Activated CD4-positive, alpha-beta T cell treated with anti-CD3 and anti-CD28 coated beads, Interleukin-2, amount 50 U/mL, for 4 hours (primary cell): ENCODE measurements around the gene EFCAB6.

Experiments
- DNase-seq, 2 experiments: peaks; one replicate each; pipeline ENCODE4 v3.0.0-alpha.2; 2020

EFCAB6 gene

GRCh38 chr22:43811777-43812148 is 342 bp downstream of the EFCAB6 start:
- DNase-seq, result no peak

- no peak for DNase-seq
Observed at GRCh38 chr22:43802897-43803495, 9.1 kb downstream of the EFCAB6 start.

GRCh38 chr22:43800970-43801369 is 11.1 kb downstream of the EFCAB6 start:
- DNase-seq, result no peak

GRCh38 chr22:43798492-43798891 is 13.6 kb downstream of the EFCAB6 start:
- DNase-seq, result no peak

GRCh38 chr22:43796567-43796966 is 15.5 kb downstream of the EFCAB6 start:
- DNase-seq, result no peak

- DNase-seq, result no peak
Observed at GRCh38 chr22:43795320-43795719, 16.8 kb downstream of the EFCAB6 start.

- DNase-seq, result no peak
Observed at GRCh38 chr22:43792905-43793304, 19.2 kb downstream of the EFCAB6 start.

GRCh38 chr22:43789452-43789851 is 22.7 kb downstream of the EFCAB6 start:
- no peak for DNase-seq

DNA sequence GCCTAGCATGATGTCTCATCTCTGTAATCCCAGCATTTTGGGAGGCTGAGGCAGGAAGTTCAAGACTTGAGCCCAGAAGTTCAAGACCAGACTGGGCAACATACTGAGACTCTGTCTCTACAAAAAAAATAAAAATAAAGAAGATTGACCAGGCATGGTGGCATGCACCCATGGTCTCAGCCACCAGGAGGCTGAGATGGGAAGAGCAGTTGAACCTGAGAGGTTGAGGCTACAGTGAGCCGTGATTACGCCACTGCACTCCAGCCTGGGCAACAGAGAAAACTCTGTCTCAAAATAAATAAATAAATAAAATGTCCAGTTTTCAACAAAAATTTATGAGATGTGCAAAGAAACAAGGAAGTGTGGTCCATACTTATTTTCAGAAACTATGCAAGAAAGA is 28.3 kb downstream of the EFCAB6 start:
- DNase-seq, result no peak

- no peak for DNase-seq
Observed at GRCh38 chr22:43782448-43782847, 29.7 kb downstream of the EFCAB6 start.

DNA sequence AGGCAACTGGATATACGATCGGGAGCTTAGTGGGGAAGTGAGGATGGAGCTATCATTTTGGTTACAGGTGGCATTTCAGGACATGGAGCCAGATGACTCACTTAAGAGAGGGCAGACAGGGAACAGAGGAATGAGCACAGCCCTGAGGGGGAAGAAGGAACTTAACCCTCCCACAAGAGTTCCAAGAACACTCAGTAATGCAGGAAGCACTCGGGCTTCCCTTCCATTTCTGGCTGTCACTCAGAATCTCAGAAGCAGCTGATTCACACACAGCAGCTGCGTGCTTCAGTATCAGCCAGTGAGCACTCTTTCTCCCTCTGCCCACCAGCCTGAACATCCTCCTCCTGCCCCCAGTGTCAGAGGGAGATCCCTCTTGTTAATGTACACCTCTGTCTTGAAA is 34.8 kb downstream of the EFCAB6 start:
- no peak for DNase-seq

GRCh38 chr22:43776081-43776670 is 35.9 kb downstream of the EFCAB6 start:
- DNase-seq, result no peak

- DNase-seq, result no peak
Observed at GRCh38 chr22:43774318-43774915, 37.7 kb downstream of the EFCAB6 start.

- no peak for DNase-seq
Observed at GRCh38 chr22:43772831-43773230, 39.3 kb downstream of the EFCAB6 start.

GRCh38 chr22:43755452-43755851 is 56.7 kb downstream of the EFCAB6 start:
- no peak for DNase-seq

GRCh38 chr22:43755011-43755410 is 57.1 kb downstream of the EFCAB6 start:
- no peak for DNase-seq

- no peak for DNase-seq
Observed at GRCh38 chr22:43754176-43754575, 57.9 kb downstream of the EFCAB6 start.

- DNase-seq, result no peak
Observed at GRCh38 chr22:43753688-43754087, 58.4 kb downstream of the EFCAB6 start.

DNA sequence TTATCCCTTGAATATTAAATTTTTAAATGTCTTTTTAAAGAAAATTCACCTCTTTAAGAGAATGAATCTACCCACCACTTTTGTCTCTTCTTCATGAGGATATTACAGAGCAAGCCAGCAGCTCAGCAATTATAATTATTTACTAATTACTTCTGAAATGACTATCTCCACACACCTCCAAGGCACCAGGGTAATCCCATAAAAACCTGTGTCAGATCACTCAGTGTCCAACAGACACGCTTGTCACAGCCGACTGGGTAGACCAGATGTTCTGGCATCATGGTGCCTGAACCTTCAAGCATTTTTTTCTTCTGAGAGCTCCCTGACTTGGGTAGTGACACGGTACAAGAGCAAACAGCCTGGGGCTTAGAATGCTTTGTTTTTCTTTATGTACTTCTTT is 61.4 kb downstream of the EFCAB6 start:
- no peak for DNase-seq

DNA sequence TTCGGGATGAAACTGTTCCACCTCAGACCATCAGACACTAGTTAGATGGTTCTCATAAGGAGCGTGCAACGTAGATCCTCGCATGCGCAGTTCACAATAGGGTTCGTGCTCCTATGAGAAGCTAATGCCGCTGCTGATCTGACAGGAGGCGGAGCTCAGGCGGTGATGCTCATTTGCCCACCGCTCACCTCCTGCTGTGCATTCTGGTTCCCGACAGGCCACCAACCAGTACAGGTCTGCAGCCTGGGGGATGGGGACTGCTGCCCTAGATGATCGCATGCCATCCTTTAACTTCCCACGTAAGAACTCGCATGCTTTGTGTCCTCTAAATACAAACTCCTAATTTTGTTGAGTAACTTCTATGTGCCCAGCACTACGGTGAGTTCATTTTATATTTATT is 62.6 kb downstream of the EFCAB6 start:
- DNase-seq, result no peak

GRCh38 chr22:43747877-43748276 is 64.2 kb downstream of the EFCAB6 start:
- no peak for DNase-seq

GRCh38 chr22:43747058-43747457 is 65.0 kb downstream of the EFCAB6 start:
- no peak for DNase-seq

- no peak for DNase-seq
Observed at GRCh38 chr22:43745783-43746356, 66.2 kb downstream of the EFCAB6 start.

DNA sequence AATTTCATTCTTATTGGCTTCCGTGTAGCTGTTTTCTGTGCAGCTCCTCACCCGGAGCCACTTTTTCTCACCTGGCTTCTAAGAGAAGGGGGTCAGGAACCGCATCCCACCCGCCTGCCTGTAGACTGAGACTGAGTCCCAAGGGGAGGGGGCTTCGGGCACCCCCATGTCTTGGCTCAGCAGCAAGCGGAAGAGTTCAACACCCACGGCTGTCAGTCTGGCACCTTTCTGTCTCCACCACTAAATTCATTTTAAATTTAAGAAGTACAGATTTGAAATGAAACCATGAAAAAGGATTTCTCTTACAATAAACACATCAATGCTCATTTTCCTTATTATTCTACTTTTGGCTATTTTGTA is 66.7 kb downstream of the EFCAB6 start:
- no peak for DNase-seq
